ENCODE data around the gene REN.

REN gene

DNA sequence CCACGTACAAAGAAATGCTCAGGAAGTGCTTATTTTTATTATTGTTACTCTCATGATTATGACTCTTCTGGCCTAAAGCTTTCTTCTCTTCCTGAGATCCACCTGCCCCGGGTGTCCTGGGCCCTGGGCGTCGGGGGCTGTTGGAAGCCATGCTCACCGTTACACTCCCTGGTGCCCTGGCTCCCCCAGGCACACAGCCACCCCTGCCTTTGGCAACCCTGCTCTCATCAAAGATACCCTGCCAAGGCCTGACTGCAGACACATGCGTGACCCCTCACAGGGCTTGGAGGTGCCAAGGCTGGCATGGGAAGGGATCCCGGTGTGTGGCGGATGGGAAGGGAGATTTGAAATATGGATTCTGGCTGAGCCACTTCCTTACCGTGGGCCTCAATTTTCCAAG, 33.4 kb upstream of the REN start:
- Histone ChIP-seq H3K27me3 (ENCODE audit: control insufficient read depth in 1 of 2, insufficient read depth in 2 of 2, low read length in 2 of 2) (peaks cover 0 to 7% of the 10 kb centered on the region in 2 donors), H3K9me3 (ENCODE audit: low read length) (no peaks in the 10 kb centered on the region), H3K4me3 (ENCODE audit: low read depth in 1 of 2, low read length in 2 of 2) (no peak overlapping the region), H3K27ac (ENCODE audit: low read depth, low read length) (no peak overlapping the region), H3K4me1 (ENCODE audit: insufficient read depth, low read length) (no peaks in the 10 kb centered on the region), H3K9ac (ENCODE audit: low read length) (no peak overlapping the region), H3K36me3 (ENCODE audit: insufficient read depth, low read length) (no peaks in the 10 kb centered on the region)

DNA sequence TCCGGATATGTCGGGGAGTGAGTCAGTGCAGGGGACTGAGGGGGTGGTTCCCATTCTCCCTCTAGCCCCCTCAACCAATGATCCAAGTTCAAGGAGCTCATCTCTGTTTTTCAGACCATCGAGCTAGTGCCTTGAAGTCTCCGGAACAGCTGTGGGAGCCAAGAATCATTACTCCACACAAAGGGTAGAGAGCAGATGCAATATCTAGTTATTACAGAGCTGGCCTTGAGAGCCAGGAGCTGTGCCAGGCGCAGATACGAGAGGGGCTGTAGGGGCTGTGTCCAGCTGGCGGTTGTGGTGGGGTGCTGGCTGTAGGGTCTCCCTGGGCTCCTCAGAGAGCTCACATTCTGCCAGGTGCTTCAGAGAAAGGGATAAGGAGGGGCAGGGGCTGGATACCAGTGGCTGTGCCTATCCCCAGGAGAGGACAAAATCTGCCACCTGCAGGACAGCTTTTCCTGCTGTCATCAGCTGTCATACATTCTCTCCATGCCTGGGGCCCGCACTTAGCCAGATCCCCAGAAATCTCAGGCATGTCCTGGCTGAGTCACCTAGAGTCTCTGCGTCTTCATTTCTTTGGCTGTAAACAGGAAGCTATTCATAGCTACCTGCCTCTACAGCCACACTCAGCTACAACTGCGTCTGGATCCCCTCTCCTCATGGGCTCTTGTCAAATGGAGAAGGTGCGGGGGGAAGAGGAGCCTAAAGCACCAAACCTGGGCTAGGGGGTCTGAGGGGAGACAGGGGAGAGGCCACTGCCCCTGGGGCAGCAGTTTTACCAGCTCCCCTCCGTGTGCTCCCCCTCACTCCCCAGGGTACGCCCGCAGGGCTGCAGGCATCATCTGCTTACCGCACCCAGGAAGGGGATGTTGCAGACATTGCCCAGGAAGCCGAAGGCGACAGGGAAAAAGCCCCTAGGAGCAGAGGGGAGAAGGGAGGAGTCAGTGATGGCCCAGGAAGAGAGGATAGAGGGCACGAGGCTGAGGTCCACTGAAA, 32.5 kb upstream of the REN start:
- no peak overlapping the region for H3K4me3 ChIP-seq (ENCODE audit: low read depth in 1 of 2, low read length in 2 of 2)
- no peak overlapping the region for H3K9ac ChIP-seq (ENCODE audit: low read length)
- no peaks in the 10 kb centered on the region for H3K4me1 ChIP-seq (ENCODE audit: insufficient read depth, low read length)
- H3K27ac ChIP-seq (ENCODE audit: low read depth, low read length), result no peak overlapping the region
- no peaks in the 10 kb centered on the region for H3K9me3 ChIP-seq (ENCODE audit: low read length)
- H3K36me3 ChIP-seq (ENCODE audit: insufficient read depth, low read length), result no peaks in the 10 kb centered on the region
- H3K27me3 ChIP-seq (ENCODE audit: control insufficient read depth in 1 of 2, insufficient read depth in 2 of 2, low read length in 2 of 2), result peaks cover 0 to 7% of the 10 kb centered on the region in 2 donors

- no peaks in the 10 kb centered on the region for H3K4me1 ChIP-seq (ENCODE audit: insufficient read depth, low read length)
- H3K4me3 ChIP-seq (ENCODE audit: low read depth in 1 of 2, low read length in 2 of 2), result no peak overlapping the region
These were observed 30.9 kb upstream of the REN start for GRCh38 chr1:204197068-204197467.

DNA sequence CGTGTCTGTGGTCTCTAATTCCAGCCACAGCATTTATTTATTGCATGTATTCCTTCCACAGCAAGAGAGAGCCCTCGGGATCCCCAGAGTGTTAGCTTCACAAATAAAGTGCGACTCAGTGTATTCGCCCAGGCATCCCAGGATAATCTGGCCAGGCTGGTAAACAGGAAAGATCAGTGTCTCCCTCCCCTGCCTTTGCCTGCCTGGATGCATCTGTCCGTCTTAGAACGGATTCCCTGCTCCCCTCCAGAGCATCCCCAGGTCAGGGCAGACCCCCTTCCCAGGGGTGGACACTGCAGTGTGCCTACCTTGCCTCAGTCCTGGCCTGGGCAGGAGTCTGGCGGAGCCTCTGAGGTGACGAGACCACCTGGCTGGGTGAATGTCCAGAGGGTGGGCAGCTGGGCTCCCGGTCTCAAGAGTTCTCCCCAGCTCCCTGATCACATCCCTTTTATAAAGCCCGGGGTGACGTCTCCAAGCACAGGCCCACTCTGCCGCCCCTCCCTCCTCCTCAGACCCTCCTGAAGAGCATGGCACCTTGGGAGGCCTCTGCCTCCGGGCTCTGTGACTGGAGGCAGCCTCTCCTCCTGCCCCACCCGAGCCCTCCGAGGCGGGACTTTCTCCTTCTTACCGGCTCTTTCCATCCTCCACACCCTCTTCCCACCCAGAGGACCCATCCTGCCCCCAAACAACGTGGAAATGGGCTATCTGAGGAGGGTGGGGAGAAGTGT, 30.1 kb upstream of the REN start, which contains the start of gene KISS1:
Gene KISS1, minus strand, starts transcription at position 424 of the 728 bp plus-strand sequence. CDS start 3,615 bp downstream, outside the sequence.
- H3K4me1 ChIP-seq (ENCODE audit: insufficient read depth, low read length), result no peaks in the 10 kb centered on the region

More at GRCh38 chr1:204197068-204197467, 30.9 kb upstream of the REN start:
- Histone ChIP-seq H3K36me3 (ENCODE audit: insufficient read depth, low read length) (no peaks in the 10 kb centered on the region), H3K27ac (ENCODE audit: low read depth, low read length) (no peak overlapping the region), H3K27me3 (ENCODE audit: control insufficient read depth in 1 of 2, insufficient read depth in 2 of 2, low read length in 2 of 2) (peaks cover 0 to 10% of the 10 kb centered on the region in 2 donors), H3K9me3 (ENCODE audit: low read length) (no peaks in the 10 kb centered on the region), H3K9ac (ENCODE audit: low read length) (no peak overlapping the region)

GRCh38 chr1:204194771-204195170, 28.6 kb upstream of the REN start:
- Histone ChIP-seq H3K27me3 (ENCODE audit: control insufficient read depth in 1 of 2, insufficient read depth in 2 of 2, low read length in 2 of 2) (peaks cover 0 to 3% of the 10 kb centered on the region in 2 donors), H3K27ac (ENCODE audit: low read depth, low read length) (no peak overlapping the region), H3K4me3 (ENCODE audit: low read depth in 1 of 2, low read length in 2 of 2) (no peak overlapping the region), H3K9ac (ENCODE audit: low read length) (no peak overlapping the region), H3K9me3 (ENCODE audit: low read length) (no peaks in the 10 kb centered on the region), H3K4me1 (ENCODE audit: insufficient read depth, low read length) (no peaks in the 10 kb centered on the region), H3K36me3 (ENCODE audit: insufficient read depth, low read length) (no peaks in the 10 kb centered on the region)

More for the DNA sequence above, 30.1 kb upstream of the REN start, which contains the start of gene KISS1:
- no peak within 1 kb of the TSS for H3K27ac ChIP-seq (ENCODE audit: low read depth, low read length)
- H3K36me3 ChIP-seq (ENCODE audit: insufficient read depth, low read length), result no peaks in the 10 kb centered on the region
- H3K9me3 ChIP-seq (ENCODE audit: low read length), result no peaks in the 10 kb centered on the region
- no peak within 1 kb of the TSS for H3K9ac ChIP-seq (ENCODE audit: low read length)
- no peak within 1 kb of the TSS for H3K4me3 ChIP-seq (ENCODE audit: low read depth in 1 of 2, low read length in 2 of 2)
- peaks cover 0 to 5% of the 10 kb centered on the region in 2 donors for H3K27me3 ChIP-seq (ENCODE audit: control insufficient read depth in 1 of 2, insufficient read depth in 2 of 2, low read length in 2 of 2)

- Histone ChIP-seq H3K9me3 (ENCODE audit: low read length) (no peaks in the 10 kb centered on the region), H3K4me1 (ENCODE audit: insufficient read depth, low read length) (no peaks in the 10 kb centered on the region), H3K27ac (ENCODE audit: low read depth, low read length) (no peak overlapping the region), H3K9ac (ENCODE audit: low read length) (no peak overlapping the region), H3K27me3 (ENCODE audit: control insufficient read depth in 1 of 2, insufficient read depth in 2 of 2, low read length in 2 of 2) (peaks cover 0 to 3% of the 10 kb centered on the region in 2 donors), H3K36me3 (ENCODE audit: insufficient read depth, low read length) (no peaks in the 10 kb centered on the region), H3K4me3 (ENCODE audit: low read depth in 1 of 2, low read length in 2 of 2) (no peak overlapping the region)
These were observed 27.9 kb upstream of the REN start for GRCh38 chr1:204194080-204194479.

DNA sequence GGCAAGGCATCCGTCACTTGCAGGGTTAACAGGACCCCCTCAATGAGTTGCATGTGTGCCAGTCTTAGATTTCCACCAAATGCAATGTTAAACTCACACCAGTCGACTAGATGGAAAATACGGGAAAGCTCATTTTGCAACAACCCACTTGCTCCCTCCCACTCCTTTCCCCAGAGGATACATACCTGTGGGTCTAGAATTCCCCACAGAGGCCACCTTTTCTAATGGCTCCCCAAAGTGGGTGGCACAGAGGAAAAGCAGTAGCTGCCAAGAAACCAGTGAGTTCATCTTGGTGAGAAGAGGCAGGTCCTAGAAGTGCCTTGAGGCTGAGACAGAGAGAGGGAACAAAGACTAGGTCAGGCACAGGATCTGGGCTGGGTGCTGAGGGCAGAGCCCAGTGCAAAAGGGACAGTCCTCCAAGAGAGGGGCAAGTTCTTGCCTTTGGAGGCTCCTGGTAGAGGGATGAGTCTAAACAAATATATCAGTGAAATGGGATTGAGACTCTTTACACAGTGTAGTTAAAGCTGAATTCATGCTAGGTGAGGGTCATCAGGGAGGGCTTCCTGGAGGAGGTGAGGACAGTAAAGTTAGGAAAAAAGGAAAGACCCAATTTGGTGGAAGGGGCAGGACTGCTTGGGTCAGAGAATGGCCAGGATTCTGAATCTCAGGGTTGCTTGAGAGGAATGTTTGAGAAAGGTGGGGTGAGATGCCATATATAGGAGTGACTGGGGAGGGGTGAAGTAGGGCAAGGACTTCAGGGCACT, 26.6 kb upstream of the REN start:
- Histone ChIP-seq H3K27ac (ENCODE audit: low read depth, low read length) (no peak overlapping the region), H3K9me3 (ENCODE audit: low read length) (no peaks in the 10 kb centered on the region), H3K4me1 (ENCODE audit: insufficient read depth, low read length) (no peaks in the 10 kb centered on the region), H3K36me3 (ENCODE audit: insufficient read depth, low read length) (no peaks in the 10 kb centered on the region), H3K9ac (ENCODE audit: low read length) (no peak overlapping the region), H3K27me3 (ENCODE audit: control insufficient read depth in 1 of 2, insufficient read depth in 2 of 2, low read length in 2 of 2) (peaks cover 0 to 3% of the 10 kb centered on the region in 2 donors), H3K4me3 (ENCODE audit: low read depth in 1 of 2, low read length in 2 of 2) (no peak overlapping the region)

GRCh38 chr1:204192046-204192445, 25.9 kb upstream of the REN start:
- Histone ChIP-seq H3K27me3 (ENCODE audit: control insufficient read depth in 1 of 2, insufficient read depth in 2 of 2, low read length in 2 of 2) (peaks cover 2 to 3% of the 10 kb centered on the region in 2 donors), H3K4me3 (ENCODE audit: low read depth in 1 of 2, low read length in 2 of 2) (no peak overlapping the region), H3K36me3 (ENCODE audit: insufficient read depth, low read length) (no peaks in the 10 kb centered on the region), H3K4me1 (ENCODE audit: insufficient read depth, low read length) (no peaks in the 10 kb centered on the region), H3K9me3 (ENCODE audit: low read length) (no peaks in the 10 kb centered on the region), H3K9ac (ENCODE audit: low read length) (no peak overlapping the region), H3K27ac (ENCODE audit: low read depth, low read length) (no peak overlapping the region)

- H3K4me3 ChIP-seq (ENCODE audit: low read depth in 1 of 2, low read length in 2 of 2), result no peak overlapping the region
- H3K27ac ChIP-seq (ENCODE audit: low read depth, low read length), result no peak overlapping the region
- no peak overlapping the region for H3K9ac ChIP-seq (ENCODE audit: low read length)
- no peaks in the 10 kb centered on the region for H3K36me3 ChIP-seq (ENCODE audit: insufficient read depth, low read length)
- peaks cover 3 to 4% of the 10 kb centered on the region in 2 donors for H3K27me3 ChIP-seq (ENCODE audit: control insufficient read depth in 1 of 2, insufficient read depth in 2 of 2, low read length in 2 of 2)
- H3K4me1 ChIP-seq (ENCODE audit: insufficient read depth, low read length), result no peaks in the 10 kb centered on the region
- H3K9me3 ChIP-seq (ENCODE audit: low read length), result no peaks in the 10 kb centered on the region
These were observed 25.3 kb upstream of the REN start for GRCh38 chr1:204191456-204191855.

DNA sequence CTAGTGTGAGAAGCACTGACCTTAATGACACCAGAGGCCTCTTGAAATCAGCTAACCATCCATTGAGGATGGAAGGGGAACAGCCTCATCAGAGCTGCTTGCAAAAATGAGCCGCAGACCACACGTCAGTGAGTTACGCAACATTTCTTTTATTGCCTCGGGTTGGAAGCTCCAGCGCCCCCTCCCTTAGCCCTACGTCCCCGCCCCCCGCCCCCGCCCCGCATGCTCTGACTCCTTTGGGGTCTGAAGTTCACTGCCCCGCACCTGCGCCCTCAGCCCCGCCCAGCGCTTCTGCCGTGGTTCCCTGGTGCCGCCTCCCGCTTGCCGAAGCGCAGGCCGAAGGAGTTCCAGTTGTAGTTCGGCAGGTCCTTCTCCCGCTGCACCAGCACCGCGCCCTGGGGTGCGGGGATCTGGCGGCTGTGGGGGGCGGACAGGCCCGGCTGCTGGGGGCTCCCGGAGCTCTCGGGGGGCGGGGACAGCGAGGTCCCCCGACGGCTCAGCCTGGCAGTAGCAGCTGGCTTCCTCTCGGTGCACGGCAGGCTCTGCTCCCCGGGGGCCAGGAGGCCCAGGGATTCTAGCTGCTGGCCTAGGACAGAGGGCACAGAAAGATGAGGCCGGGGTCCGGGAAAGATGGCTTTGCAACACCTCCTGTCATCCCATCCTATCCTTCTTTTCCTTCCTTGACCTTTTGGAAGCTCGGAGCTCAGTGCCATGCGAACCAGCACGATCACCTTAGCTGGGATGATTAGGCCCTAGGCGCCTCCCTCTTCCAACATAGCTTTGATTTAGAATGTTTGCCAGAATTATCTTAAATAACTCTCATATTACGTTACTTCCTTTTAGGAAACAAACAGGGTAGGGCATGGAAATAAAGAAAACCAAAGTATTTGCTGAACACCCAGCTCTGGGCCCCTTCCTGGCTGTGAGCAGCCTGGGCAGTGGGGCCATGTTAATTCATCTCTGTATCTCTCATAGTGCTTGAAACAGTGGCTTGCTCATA, 24.4 kb upstream of the REN start:
- no peak overlapping the region for H3K4me3 ChIP-seq (ENCODE audit: low read depth in 1 of 2, low read length in 2 of 2)
- H3K9me3 ChIP-seq (ENCODE audit: low read length), result no peaks in the 10 kb centered on the region

More for the DNA sequence above, 24.4 kb upstream of the REN start:
- Histone ChIP-seq H3K4me1 (ENCODE audit: insufficient read depth, low read length) (no peaks in the 10 kb centered on the region), H3K36me3 (ENCODE audit: insufficient read depth, low read length) (no peaks in the 10 kb centered on the region), H3K9ac (ENCODE audit: low read length) (no peak overlapping the region), H3K27ac (ENCODE audit: low read depth, low read length) (no peak overlapping the region), H3K27me3 (ENCODE audit: control insufficient read depth in 1 of 2, insufficient read depth in 2 of 2, low read length in 2 of 2) (peaks cover 3 to 4% of the 10 kb centered on the region in 2 donors)
